RWPE2 (cell line): ENCODE measurements around the gene KATNAL2.
A peak's percentile ranks its signal among the peaks of the same experiment; 100 is the strongest.
"Not testable (repeated sequence)": the region's sequence is repeated elsewhere in the genome, so short reads cannot be mapped to it uniquely, and the experiment has no call there.

ENCODE experiments used
- ATAC-seq: fragments of 200-7000 bp; cut with Tn5 transposase; 3 replicates; pipeline ENCODE4 v1.9.1; 2021; ENCODE audit warnings: low read depth
- DNase-seq: peaks from one replicate; pipeline ENCODE4 v3.0.0-alpha.2; 2020; ENCODE audit warnings: low spot score
- H3K27ac ChIP-seq: fragments of 450-650 bp; 2 replicates; pipeline ENCODE4 v1.5.1; 2017; ENCODE audit warnings: mild to moderate bottlenecking; ENCODE audit not compliant: poor library complexity, severe bottlenecking
- H3K27me3 ChIP-seq: fragments of 250-450 bp; sonication (Bioruptor Pico); 2 replicates; pipeline ENCODE4 v1.5.1; 2021; ENCODE audit warnings: mild to moderate bottlenecking, moderate library complexity; ENCODE audit not compliant: insufficient read depth, poor library complexity, severe bottlenecking
- H3K36me3 ChIP-seq: fragments of 250-450 bp; sonication (Bioruptor Pico); 2 replicates; pipeline ENCODE4 v1.5.1; 2020; ENCODE audit warnings: low read depth, mild to moderate bottlenecking, moderate library complexity
- H3K4me1 ChIP-seq: fragments of 250-450 bp; sonication (Bioruptor Pico); 2 replicates; pipeline ENCODE4 v1.5.1; 2021; ENCODE audit warnings: mild to moderate bottlenecking, moderate library complexity; ENCODE audit not compliant: insufficient read depth, poor library complexity, severe bottlenecking
- H3K4me3 ChIP-seq: fragments of 250-450 bp; sonication (Bioruptor Pico); 2 replicates; pipeline ENCODE4 v1.5.1; 2021; ENCODE audit warnings: mild to moderate bottlenecking, moderate library complexity; ENCODE audit not compliant: severe bottlenecking
- H3K9me3 ChIP-seq: fragments of 250-450 bp; sonication (Bioruptor Pico); 2 replicates; pipeline ENCODE4 v1.5.1; 2021; ENCODE audit warnings: mild to moderate bottlenecking, moderate library complexity; ENCODE audit not compliant: severe bottlenecking
- CTCF ChIP-seq: fragments of 450-650 bp; IDR thresholded peaks from one replicate; pipeline ENCODE4 v1.5.1; 2017; ENCODE audit warnings: mild to moderate bottlenecking, moderate library complexity; ENCODE audit not compliant: poor library complexity, severe bottlenecking

KATNAL2 gene

GRCh38 chr18:47020757-47021156, 103.4 kb downstream of the KATNAL2 start:
- not testable (repeated sequence) for H3K27ac ChIP-seq, ATAC-seq, H3K9me3 ChIP-seq, DNase-seq, H3K4me1 ChIP-seq, H3K4me3 ChIP-seq, H3K27me3 ChIP-seq, H3K36me3 ChIP-seq

GRCh38 chr18:47022821-47023220, 105.4 kb downstream of the KATNAL2 start:
- not testable (repeated sequence) for H3K9me3 ChIP-seq, H3K4me3 ChIP-seq, H3K27me3 ChIP-seq, H3K36me3 ChIP-seq, ATAC-seq, H3K27ac ChIP-seq, H3K4me1 ChIP-seq, DNase-seq

GRCh38 chr18:47023769-47024465, 106.5 kb downstream of the KATNAL2 start:
- H3K36me3 ChIP-seq, H3K27me3 ChIP-seq, ATAC-seq, H3K4me3 ChIP-seq, H3K9me3 ChIP-seq, H3K4me1 ChIP-seq, H3K27ac ChIP-seq, DNase-seq: not testable (repeated sequence)

GRCh38 chr18:47025557-47026174, 108.3 kb downstream of the KATNAL2 start:
- H3K4me3 ChIP-seq, H3K27ac ChIP-seq, DNase-seq, H3K4me1 ChIP-seq, H3K36me3 ChIP-seq, H3K27me3 ChIP-seq, H3K9me3 ChIP-seq: not testable (repeated sequence)
- ATAC-seq, result peak; percentile 33; the same call in 2 of the 3 replicates

GRCh38 chr18:47028738-47029137, 111.3 kb downstream of the KATNAL2 start:
- DNase-seq, H3K9me3 ChIP-seq, H3K36me3 ChIP-seq, H3K27ac ChIP-seq, H3K4me1 ChIP-seq, H3K27me3 ChIP-seq, H3K4me3 ChIP-seq, ATAC-seq: not testable (repeated sequence)

- not testable (repeated sequence) for H3K4me3 ChIP-seq, DNase-seq, H3K9me3 ChIP-seq, H3K27me3 ChIP-seq, H3K36me3 ChIP-seq, ATAC-seq, H3K27ac ChIP-seq, H3K4me1 ChIP-seq
These were observed 112.4 kb downstream of the KATNAL2 start for GRCh38 chr18:47029684-47030353.

GRCh38 chr18:47030887-47031286, 113.5 kb downstream of the KATNAL2 start:
- H3K36me3 ChIP-seq, H3K9me3 ChIP-seq, H3K27me3 ChIP-seq, ATAC-seq, H3K4me3 ChIP-seq, H3K27ac ChIP-seq, DNase-seq, H3K4me1 ChIP-seq: not testable (repeated sequence)

- Histone ChIP-seq H3K27me3 (peaks cover 15% of the 10 kb centered on the region), H3K4me1 (no peaks in the 10 kb centered on the region), H3K27ac (no peak overlapping the region), H3K9me3 (no peaks in the 10 kb centered on the region), H3K4me3 (no peak overlapping the region), H3K36me3 (no peaks in the 10 kb centered on the region)
- ATAC-seq (no peak), DNase-seq (no peak)
- TF ChIP-seq CTCF, result no peak
These were observed 115.5 kb downstream of the KATNAL2 start for GRCh38 chr18:47032945-47033344.

GRCh38 chr18:47034591-47034990, 117.2 kb downstream of the KATNAL2 start:
- not testable (repeated sequence) for H3K4me1 ChIP-seq, ATAC-seq, H3K4me3 ChIP-seq, H3K36me3 ChIP-seq, H3K9me3 ChIP-seq, DNase-seq, H3K27ac ChIP-seq
- H3K27me3 ChIP-seq, result peaks cover 19% of the 10 kb centered on the region
